Spinal cord (tissue), 10 donors: ENCODE measurements around the gene PITPNM3. TPM values are rescaled to one million over a fixed set of nuclear protein-coding genes. Genes with fewer than 3 reads are reported as not detected.
"Not testable (repeated sequence)": the region's sequence is repeated elsewhere in the genome, so short reads cannot be mapped to it uniquely, and the experiment has no call there.

ENCODE experiments used
- DNase-seq, 6 donors: peaks; one replicate each; pipeline versions ENCODE4 v3.0.0 to v3.0.0-alpha.2; 2013 to 2015; ENCODE audit warnings: low spot score in 6 of 6, low read depth in 4 of 6
- H3K27ac ChIP-seq: one replicate; pipeline ENCODE4 v1.5.1; 2013; ENCODE audit warnings: low read depth, low read length, control low read depth
- H3K27me3 ChIP-seq: one replicate; pipeline ENCODE4 v1.6.1; 2013; ENCODE audit warnings: low read length; ENCODE audit not compliant: control insufficient read depth, insufficient read depth
- H3K36me3 ChIP-seq: one replicate; pipeline ENCODE4 v1.6.1; 2013; ENCODE audit warnings: low read length; ENCODE audit not compliant: control insufficient read depth, insufficient read depth
- H3K4me1 ChIP-seq: one replicate; pipeline ENCODE4 v1.6.1; 2013; ENCODE audit warnings: low read length; ENCODE audit not compliant: control insufficient read depth, insufficient read depth
- H3K4me3 ChIP-seq: one replicate; pipeline ENCODE4 v1.5.1; 2013; ENCODE audit warnings: low read depth, low read length, control low read depth
- H3K9me3 ChIP-seq: one replicate; pipeline ENCODE4 v1.6.1; 2013; ENCODE audit warnings: low read length; ENCODE audit not compliant: control insufficient read depth, insufficient read depth
- WGBS: methylation state at CpG from one replicate; pipeline ENCODE4 v1.1.5; 2013; ENCODE audit warnings: missing lambda C conversion rate; ENCODE audit not compliant: insufficient coverage; 5-methylcytosine and 5-hydroxymethylcytosine counted together
- polyA plus RNA-seq, 2 donors: library from polyadenylated mRNA; unstranded; fragments of 120-200 nt; gene quantifications; one replicate each; pipeline ENCODE4 v1.2.1, GENCODE V29; 2013; ENCODE audit not compliant: insufficient read length in 2 of 2
- total RNA-seq, 2 donors: library from RNA; depleted of rRNA in 1 of 2; stranded (reverse); fragments of 120-200 nt in 1 of 2; fragments of >200 nt in 1 of 2; gene quantifications; one replicate each; pipeline versions ENCODE4 v1.2.3 to v1.2.4, GENCODE V29; 2013 to 2014
- donor health status: healthy.

The PITPNM3 gene
- total and polyA plus RNA-seq, 4 donors, result 7.3 to 21.6 (median 16.8) TPM

DNA sequence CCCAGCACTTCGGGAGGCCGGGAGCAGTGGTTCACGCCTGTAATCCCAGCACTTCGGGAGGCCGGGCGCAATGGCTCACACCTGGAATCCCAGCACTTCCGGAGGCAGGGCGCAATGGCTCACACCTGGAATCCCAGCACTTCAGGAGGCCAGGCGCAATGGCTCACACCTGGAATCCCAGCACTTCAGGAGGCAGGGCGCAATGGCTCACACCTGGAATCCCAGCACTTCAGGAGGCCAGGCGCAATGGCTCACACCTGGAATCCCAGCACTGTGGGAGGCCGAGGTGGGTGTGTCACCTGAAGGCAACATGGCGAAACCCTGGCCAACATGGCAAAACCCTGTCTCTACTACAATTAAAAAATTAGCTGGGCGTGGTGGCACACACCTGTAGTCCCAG, 37.0 kb upstream of the PITPNM3 start:
- H3K27me3 ChIP-seq, H3K27ac ChIP-seq, H3K9me3 ChIP-seq, DNase-seq, H3K4me3 ChIP-seq, H3K4me1 ChIP-seq: not testable (repeated sequence)
- 96% methylated on average over 11 of the region's 14 CpGs for WGBS
- peaks cover 29% of the 10 kb centered on the region for H3K36me3 ChIP-seq

DNA sequence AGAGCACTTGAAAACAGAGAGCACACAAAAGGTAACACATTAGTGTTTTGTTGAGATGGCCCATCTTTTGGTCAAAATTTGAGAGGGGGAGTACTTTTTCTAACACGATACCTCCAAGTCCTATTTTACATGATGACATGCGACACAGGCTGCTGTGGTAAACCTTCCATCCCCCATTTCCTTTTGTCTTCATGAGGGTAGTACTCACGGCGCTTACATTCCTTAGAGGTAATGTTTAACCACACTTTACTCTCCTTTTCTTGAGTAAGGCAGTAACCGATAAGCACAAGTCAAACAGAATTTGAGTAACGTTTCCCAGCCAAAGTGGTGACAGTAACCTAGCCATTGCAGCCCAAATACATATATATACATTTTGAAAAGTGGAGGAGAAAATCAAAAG, 35.8 kb upstream of the PITPNM3 start:
- Histone ChIP-seq H3K27ac (no peak overlapping the region), H3K36me3 (peaks cover 29% of the 10 kb centered on the region)
- no CpG with 5 or more reads among the region's 6 CpGs for WGBS

DNA sequence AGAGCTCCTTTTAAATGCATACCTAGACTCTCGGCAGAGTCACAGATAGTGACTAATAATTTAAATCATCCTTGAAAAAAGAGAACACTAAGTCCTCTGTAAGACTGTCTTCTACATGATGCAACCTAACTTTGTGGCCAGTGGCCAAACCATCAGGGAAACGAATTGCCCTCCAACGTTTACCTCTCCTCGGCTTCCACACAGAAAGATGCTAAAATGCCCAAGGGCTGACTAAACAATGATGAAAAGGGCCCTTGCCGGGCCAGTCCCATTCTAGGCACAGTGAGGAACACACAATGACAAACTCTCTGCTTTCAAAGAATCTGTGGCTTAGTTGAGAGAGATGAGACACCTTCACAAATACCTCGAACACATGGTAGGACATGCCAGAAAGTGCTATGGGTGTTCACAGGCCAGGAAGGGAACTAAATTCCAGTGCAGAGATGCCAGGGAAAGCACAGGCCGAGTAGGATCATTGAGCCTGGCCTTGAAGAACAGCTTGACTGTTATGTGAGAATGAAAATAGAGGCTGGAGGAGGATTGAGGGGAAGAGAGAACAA, 35.3 kb upstream of the PITPNM3 start:
- DNase-seq, result no peak

More for the DNA sequence above, 35.8 kb upstream of the PITPNM3 start:
- Histone ChIP-seq H3K9me3 (no peaks in the 10 kb centered on the region), H3K4me1 (no peaks in the 10 kb centered on the region), H3K27me3 (no peaks in the 10 kb centered on the region), H3K4me3 (no peak overlapping the region)
- no peak for DNase-seq

GRCh38 chr17:6589266-6589946, 33.1 kb upstream of the PITPNM3 start:
- no peak for DNase-seq
- H3K36me3 ChIP-seq, result peaks cover 33% of the 10 kb centered on the region
- H3K9me3 ChIP-seq, result peaks cover 2% of the 10 kb centered on the region
- no peaks in the 10 kb centered on the region for H3K27me3 ChIP-seq
- no peak overlapping the region for H3K4me3 ChIP-seq
- no peaks in the 10 kb centered on the region for H3K4me1 ChIP-seq
- no peak overlapping the region for H3K27ac ChIP-seq
- WGBS, result 97% methylated on average over 14 of the region's 15 CpGs

More for the DNA sequence above, 35.3 kb upstream of the PITPNM3 start:
- WGBS, result 62% methylated on average over 7 of the region's 7 CpGs
- no peaks in the 10 kb centered on the region for H3K9me3 ChIP-seq
- H3K27me3 ChIP-seq, result no peaks in the 10 kb centered on the region
- H3K36me3 ChIP-seq, result peaks cover 34% of the 10 kb centered on the region
- no peak overlapping the region for H3K27ac ChIP-seq
- H3K4me3 ChIP-seq, result no peak overlapping the region
- no peaks in the 10 kb centered on the region for H3K4me1 ChIP-seq

GRCh38 chr17:6588165-6588564, 31.8 kb upstream of the PITPNM3 start:
- WGBS, result 100% methylated on average over 3 of the region's 5 CpGs
- Histone ChIP-seq H3K4me1 (no peaks in the 10 kb centered on the region), H3K4me3 (no peak overlapping the region)

GRCh38 chr17:6587310-6587709, 31.0 kb upstream of the PITPNM3 start:
- DNase-seq, result no peak
- Histone ChIP-seq H3K4me1 (no peaks in the 10 kb centered on the region), H3K27ac (no peak overlapping the region), H3K27me3 (no peaks in the 10 kb centered on the region), H3K9me3 (peaks cover 8% of the 10 kb centered on the region), H3K4me3 (no peak overlapping the region), H3K36me3 (peaks cover 33% of the 10 kb centered on the region)
- WGBS, result no CpG with 5 or more reads among the region's 4 CpGs

More at GRCh38 chr17:6588165-6588564, 31.8 kb upstream of the PITPNM3 start:
- Histone ChIP-seq H3K27me3 (no peaks in the 10 kb centered on the region), H3K27ac (no peak overlapping the region), H3K36me3 (peaks cover 35% of the 10 kb centered on the region), H3K9me3 (peaks cover 8% of the 10 kb centered on the region)
- no peak for DNase-seq

DNA sequence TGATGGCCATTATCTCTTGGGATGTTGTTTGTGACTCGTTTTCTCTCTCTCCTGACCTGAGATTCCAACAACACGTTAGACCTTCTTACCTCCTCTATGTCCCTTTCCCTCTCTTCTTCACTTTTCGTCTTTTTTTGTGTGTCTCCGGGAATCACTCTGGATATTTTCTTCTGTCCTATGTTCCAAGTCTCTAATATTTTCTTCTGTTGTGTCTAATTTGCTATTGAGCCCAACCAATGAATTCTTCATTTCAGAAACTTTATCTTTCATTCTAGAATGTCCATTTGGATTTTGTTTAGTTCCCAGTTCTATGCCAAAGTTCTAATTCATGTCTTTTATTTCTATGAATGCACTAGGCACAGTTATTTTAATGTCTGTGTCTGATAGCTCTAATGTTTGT, 27.1 kb upstream of the PITPNM3 start:
- 100% methylated on average over 2 of the region's 4 CpGs for WGBS
- Histone ChIP-seq H3K36me3 (peaks cover 26% of the 10 kb centered on the region), H3K4me3 (no peak overlapping the region), H3K9me3 (peaks cover 8% of the 10 kb centered on the region), H3K27ac (no peak overlapping the region), H3K27me3 (no peaks in the 10 kb centered on the region), H3K4me1 (no peaks in the 10 kb centered on the region)
- no peak for DNase-seq

GRCh38 chr17:6580625-6581024, 24.3 kb upstream of the PITPNM3 start:
- H3K9me3 ChIP-seq, result peaks cover 8% of the 10 kb centered on the region
- 100% methylated on average over 1 of the region's 9 CpGs for WGBS
- H3K4me3 ChIP-seq, result no peak overlapping the region
- DNase-seq, result no peak
- no peak overlapping the region for H3K27ac ChIP-seq
- H3K36me3 ChIP-seq, result peaks cover 34% of the 10 kb centered on the region
- no peaks in the 10 kb centered on the region for H3K4me1 ChIP-seq
- H3K27me3 ChIP-seq, result no peaks in the 10 kb centered on the region

DNA sequence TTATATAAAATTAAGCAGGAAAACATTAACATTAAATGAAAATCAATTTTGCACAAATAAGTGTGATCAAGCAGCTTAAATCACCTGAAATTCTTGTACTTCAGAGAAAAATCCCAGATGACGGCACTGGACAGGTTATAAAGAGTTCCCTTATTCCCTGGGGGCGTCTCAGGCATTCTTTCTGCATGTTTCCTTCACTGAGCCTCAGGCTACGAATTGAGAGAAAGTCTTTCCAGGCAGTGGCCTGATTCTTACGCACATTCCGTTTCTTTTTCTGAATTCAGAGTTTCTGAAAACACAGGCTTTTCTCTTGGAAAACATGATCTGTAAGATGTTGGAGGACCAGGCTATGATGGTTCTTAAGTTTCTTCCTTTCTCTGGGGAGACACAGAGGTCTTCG, 22.1 kb upstream of the PITPNM3 start:
- Histone ChIP-seq H3K27ac (no peak overlapping the region), H3K4me1 (peaks cover 8% of the 10 kb centered on the region), H3K36me3 (peaks cover 38% of the 10 kb centered on the region), H3K9me3 (peaks cover 2% of the 10 kb centered on the region), H3K27me3 (no peaks in the 10 kb centered on the region), H3K4me3 (no peak overlapping the region)
- DNase-seq, result no peak
- 77% methylated on average over 5 of the region's 6 CpGs for WGBS

DNA sequence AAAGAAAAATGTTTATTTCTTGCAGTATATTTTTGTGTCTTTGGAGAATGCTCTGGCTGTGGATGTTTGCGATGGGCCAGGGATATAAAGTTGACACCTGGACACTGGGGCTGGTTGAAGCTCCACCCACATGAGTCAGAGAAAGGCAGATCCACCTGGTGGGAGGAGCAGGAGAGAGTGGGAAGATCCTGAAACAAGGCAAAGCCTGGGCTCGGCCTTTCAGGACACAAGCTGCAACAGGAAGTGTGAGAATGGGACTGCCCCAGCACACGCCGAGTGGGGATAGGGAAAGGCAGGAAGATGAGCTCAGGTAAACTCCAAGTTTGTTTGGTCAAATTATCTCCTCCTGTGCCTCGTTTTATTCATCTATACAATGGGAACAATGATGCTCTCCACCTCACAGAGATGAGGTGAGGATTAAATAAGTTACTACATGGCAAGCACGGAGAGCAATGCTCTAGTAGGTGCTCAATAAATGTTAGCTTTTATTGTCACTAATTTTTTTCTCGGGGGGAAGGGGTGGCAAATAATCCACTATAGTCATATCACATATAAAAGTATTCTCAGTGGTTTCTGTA, 21.4 kb upstream of the PITPNM3 start:
- peaks cover 11% of the 10 kb centered on the region for H3K4me1 ChIP-seq
- peaks cover 41% of the 10 kb centered on the region for H3K36me3 ChIP-seq
- H3K9me3 ChIP-seq, result no peaks in the 10 kb centered on the region
- no peaks in the 10 kb centered on the region for H3K27me3 ChIP-seq
- no peak overlapping the region for H3K27ac ChIP-seq
- WGBS, result 93% methylated on average over 4 of the region's 7 CpGs
- no peak for DNase-seq
- H3K4me3 ChIP-seq, result no peak overlapping the region
